Mesenteric fat pad (tissue), 1 donor: Measurements from ENCODE around the gene MVP. TPM values are rescaled to one million over a fixed set of nuclear protein-coding genes. Genes with fewer than 3 reads are reported as not detected.
A peak's percentile ranks its signal among the peaks of the same experiment; 100 is the strongest.

ENCODE experiments used
- DNase-seq: peaks from one replicate; pipeline ENCODE4 v3.0.0-alpha.2; 2020; ENCODE audit warnings: low spot score
- total RNA-seq: library from RNA; stranded (reverse); fragmentation: NEBNext Ultra II Directional; extraction: Animal tissue kit (Norgen Biotek cat#: 25700); gene quantifications from one replicate; pipeline ENCODE4 v1.2.1, GENCODE V29; 2021
- donor health status: DM: yes; HTN: yes; CAD: no.

MVP gene
- total RNA-seq, 1 donor from 2014 or later: 150 TPM

DNA sequence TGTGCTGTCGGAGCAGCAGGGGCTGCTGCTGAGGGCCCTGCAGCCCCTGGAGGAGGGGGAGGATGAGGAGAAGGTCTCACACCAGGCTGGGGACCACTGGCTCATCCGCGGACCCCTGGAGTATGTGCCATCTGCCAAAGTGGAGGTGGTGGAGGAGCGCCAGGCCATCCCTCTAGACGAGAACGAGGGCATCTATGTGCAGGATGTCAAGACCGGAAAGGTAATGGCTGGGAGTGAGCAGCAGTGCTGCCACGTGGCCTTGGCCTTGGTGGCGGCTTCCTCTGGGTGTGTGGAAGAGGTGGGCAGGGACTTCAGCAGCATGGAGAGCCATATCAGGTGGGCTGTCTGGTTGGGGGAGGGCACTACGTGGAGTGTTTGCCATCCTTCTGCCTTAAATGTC is 20.0 kb downstream of the MVP start:
- no peak for DNase-seq

GRCh38 chr16:29841631-29842030 is 21.4 kb downstream of the MVP start:
- no peak for DNase-seq

- DNase-seq: no peak
These were observed 22.6 kb downstream of the MVP start for GRCh38 chr16:29842732-29843346.

GRCh38 chr16:29843931-29844330 is 23.7 kb downstream of the MVP start:
- no peak for DNase-seq

DNA sequence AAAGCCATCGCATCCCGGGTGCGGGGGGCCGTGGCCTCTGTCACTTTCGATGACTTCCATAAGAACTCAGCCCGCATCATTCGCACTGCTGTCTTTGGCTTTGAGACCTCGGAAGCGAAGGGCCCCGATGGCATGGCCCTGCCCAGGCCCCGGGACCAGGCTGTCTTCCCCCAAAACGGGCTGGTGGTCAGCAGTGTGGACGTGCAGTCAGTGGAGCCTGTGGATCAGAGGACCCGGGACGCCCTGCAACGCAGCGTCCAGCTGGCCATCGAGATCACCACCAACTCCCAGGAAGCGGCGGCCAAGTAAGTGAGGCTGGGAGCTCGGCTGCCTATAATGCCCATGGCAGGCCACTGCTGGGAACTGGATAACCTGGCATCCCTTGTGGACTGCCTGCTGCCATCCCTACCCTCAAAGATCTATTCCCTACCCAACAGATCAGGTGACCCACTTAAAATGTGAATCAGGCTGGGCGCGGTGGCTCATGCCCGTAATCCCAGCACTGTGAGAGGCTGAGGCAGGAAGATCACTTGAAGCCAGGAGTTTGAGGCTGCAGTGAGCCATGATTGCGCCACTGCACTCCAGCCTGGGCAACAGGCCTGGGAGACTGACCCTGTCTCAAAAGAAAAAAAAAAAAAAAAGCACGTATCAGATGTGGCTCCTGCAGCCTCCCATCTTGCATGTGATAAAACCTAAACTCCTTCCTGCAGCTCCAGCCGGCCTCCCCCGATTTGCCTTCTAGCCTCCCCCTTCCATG is 24.5 kb downstream of the MVP start:
- DNase-seq: no peak

- DNase-seq: no peak
These were observed 25.4 kb downstream of the MVP start for GRCh38 chr16:29845656-29846055.

DNA sequence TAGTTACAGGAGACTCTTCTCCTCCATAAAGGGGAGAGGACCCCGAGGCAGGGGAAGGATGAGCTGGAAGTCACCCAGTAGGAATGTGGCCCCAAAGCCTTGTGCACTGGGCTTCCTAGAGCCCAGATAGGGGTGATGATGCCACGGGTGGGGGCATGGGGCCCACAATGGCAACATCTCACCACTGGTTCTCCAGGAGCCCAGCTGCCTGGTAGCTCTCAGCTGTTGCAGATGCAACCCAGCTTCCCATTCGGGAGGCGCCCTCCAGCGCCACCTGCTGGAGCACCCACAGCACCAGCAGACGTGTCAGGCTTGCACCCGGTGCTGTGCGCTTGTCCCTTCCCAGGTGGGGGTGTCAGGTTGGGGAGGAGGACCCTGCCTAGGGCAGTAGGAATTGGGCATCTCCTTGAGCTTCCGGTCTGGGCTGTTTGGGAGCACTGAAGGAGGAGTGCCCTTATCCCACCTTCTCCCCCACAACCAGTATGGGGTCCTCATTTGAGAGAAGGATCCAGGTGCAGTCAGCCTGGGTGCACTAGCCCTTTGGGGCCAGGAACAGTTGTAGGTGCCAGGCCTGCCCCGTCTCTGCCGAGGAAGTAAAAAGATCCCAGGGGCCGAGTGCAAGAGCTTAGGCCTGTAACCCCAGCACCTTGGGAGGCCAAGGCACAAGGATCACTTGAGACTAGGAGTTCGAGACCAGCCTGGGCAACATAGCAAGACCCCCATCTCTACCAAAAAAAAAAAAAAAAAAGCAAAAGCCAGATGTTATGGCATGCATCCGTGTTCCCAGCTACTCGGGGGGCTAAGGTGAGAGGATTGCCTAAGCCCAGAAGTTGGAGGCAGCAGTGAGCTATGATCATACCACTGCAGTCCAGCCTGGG is 28.4 kb downstream of the MVP start:
- peak; percentile 92 for DNase-seq

- DNase-seq: no peak
These were observed 29.2 kb downstream of the MVP start for GRCh38 chr16:29849505-29849904.

DNA sequence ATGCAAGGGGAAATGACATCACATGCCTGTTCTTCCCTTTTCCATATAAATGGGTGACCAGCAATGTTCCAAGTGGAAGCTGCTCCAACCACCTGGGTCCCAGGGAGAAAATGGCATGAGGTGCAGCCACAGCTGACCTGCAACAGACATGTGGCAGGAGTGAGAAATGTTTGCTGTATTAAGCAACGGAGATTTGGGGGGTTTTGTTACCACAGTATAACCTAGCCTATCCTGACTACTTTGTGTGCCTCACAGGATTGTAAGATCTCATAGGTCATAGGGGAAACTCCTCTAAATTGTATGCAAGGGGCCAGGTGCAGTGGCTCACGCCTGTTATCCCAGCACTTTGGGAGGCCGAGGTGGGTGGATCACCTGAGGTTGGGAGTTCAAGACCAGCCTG is 30.7 kb downstream of the MVP start:
- DNase-seq: no peak

DNA sequence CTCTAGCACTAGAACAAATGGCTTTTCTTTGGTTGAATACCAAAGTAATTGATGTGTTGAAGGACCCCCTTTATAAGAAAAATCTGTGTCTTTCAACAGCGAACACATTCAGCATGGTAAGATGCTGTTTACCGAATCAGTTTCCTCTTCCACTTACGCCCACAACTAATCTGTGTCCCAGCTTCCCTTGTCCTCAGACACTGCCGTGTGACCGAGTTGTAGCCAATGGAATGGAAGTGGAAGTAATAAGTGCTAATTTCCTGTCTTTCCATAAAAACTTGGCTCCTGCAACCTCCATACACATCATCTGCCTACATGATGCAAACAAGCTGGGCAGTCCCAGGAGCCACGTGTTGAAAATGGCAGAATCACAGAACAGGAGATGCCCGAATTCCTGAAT is 32.4 kb downstream of the MVP start:
- DNase-seq: no peak

DNA sequence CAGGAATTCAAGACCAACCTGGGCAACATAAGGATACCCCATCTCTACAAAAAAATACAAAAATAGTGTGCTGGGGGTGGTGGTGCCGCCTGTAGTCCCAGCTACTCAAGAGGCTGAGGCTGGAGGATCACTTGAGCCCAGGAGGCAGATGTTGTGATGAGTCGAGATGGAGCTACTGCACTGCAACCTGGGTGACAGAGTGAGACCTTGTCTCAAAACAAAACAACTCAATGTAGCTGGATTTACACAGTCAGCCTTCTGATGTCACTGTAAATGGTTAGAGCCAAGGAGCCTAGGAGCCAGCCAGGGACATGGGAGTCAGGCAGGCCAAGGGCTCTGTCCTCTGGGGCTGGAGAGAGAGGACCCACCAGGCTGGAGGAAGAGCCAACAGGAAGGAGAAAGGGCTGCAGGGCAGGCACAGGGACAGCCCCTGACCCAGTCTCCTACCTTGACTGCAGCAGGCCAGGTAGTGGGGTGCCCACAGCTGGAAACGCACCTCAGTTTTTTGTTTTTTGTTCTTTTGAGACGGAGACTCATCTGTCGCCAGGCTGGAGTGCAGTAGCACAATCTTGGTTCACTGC is 34.3 kb downstream of the MVP start:
- no peak for DNase-seq

DNA sequence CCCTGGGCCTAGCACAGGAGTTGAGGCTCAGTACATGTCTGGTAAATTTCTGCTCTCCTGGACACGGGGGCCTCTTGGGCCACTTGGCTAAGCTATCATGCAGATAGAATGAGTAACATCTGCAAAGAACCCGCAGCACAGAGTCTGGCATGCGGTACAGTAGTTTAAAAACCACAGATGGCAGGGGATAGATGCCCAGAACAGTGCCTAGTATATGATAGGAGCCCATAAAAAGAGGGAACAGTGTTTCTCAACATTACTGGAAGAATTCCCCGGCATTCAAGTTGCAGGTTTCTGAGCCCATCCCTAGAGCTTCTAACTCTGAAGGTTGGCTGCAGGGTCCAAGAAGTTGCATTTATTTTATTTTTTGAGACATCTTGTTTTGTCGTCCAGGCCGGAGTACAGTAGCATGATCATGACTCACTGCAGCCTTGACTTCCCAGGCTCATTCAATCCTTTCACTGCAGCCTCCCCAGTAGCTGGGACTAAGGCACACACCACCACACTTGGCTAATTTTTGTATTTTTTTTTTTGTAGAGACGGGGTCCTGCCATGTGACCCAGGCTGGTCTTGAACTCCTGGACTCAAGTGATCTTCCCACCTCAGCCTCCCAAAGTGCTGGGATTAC is 37.0 kb downstream of the MVP start:
- no peak for DNase-seq

- no peak for DNase-seq
These were observed 38.0 kb downstream of the MVP start for GRCh38 chr16:29858149-29858849.

DNA sequence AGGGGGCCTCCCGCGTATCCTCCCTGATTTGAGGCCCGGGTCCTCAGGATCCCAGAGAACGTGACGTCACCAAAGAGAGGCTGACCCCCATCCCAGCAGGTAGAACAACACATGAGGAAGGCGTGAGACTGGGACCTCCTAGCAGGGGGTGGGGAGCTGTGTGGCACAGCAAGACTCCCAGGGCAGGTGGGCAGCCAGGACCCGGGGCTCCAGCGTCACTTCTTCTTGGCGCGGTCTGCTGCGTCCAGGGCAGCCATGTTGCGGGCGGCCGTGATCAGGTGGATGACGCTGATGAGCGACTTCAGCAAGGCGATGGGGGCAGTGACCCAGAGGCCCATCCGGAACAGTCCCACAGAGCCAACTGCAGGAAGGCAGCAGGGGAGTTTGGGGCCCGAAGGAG is 38.7 kb downstream of the MVP start:
- DNase-seq: no peak

- no peak for DNase-seq
These were observed 40.0 kb downstream of the MVP start for GRCh38 chr16:29860218-29860617.

GRCh38 chr16:29862383-29862883 is 42.2 kb downstream of the MVP start:
- no peak for DNase-seq

DNA sequence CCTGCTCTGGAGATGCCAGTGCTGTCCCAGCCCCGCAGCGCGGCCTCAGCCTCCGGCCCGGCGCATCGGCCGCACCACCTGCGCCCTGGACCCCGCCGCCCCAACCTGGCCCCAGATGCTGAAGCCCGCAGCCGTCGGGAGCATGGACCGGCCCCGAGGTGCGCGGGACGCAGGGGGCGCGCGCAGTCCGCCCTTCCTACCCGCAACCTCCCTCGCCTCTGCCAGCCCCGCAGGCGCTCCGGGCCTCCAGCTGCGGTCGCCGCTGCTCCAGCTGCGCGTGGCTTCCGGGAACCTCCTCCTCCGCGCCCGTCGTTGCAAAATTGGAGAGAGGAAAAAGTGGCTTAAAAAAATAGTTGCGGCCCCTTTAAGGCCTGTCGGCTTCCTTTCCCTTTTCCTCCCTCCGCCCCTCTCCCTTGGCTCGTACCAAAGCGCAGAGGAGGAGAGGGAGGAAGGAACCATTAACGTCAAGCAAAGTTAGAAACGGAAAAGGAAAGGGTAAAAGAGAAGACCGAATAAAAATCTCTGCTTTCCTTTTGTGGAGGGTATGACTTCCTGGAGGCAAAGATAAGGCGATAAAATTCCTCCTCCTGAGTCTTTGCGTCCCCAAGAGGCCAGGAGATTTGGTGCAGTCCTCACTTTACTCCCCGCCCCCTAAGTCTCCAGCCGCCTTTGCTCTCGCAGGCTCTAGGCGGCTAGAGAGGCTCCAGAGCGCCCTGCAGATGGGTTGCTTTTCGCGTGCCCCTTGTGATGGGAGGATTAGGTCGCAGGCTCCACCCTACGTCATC is 42.8 kb downstream of the MVP start, which contains the start of gene CDIPT:
CDIPT (minus strand) TSS at position 343 of the 785 bp plus-strand sequence. CDS start 369 bp downstream, outside the sequence.
- DNase-seq: peak; percentile 93

DNA sequence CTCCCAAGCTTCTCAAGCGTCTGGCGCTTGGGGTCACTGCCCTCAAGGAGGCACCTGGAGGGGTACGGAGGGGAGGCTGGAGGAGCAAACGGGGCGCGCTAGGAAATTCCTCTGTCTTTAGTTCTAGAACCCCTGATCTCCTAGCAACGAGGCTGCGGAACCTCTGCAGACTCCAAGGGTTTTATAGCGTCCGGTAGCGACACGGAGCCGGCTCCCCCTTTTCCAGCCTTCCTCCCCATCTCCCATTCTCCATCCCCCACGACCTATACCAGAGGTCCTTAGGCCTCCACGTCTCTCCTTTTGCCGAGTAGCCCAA is 43.4 kb downstream of the MVP start:
- DNase-seq: no peak

GRCh38 chr16:29864205-29864604 is 43.9 kb downstream of the MVP start:
- DNase-seq: no peak
